H9 (cell line): ENCODE measurements around the gene MDK. TPM values are rescaled to one million over a fixed set of nuclear protein-coding genes. Genes with fewer than 3 reads are reported as not detected.
A peak's percentile ranks its signal among the peaks of the same experiment; 100 is the strongest.

Experiments
- DNase-seq: peaks from one replicate; pipeline ENCODE4 v3.0.0-alpha.2; 2017
- H2AFZ ChIP-seq: one replicate; pipeline ENCODE4 v1.6.1; 2013; ENCODE audit warnings: mild to moderate bottlenecking, low read length, control low read depth, moderate library complexity
- H2AK5ac ChIP-seq: 2 replicates; pipeline ENCODE4 v1.6.1; 2013; ENCODE audit warnings: low read length, control low read depth, mixed read lengths; ENCODE audit not compliant: insufficient read length
- H2BK120ac ChIP-seq: one replicate; pipeline ENCODE4 v1.6.1; 2013; ENCODE audit warnings: low read depth, mild to moderate bottlenecking, low read length, control low read depth, inconsistent platforms; ENCODE audit not compliant: poor library complexity, severe bottlenecking
- H2BK12ac ChIP-seq: 2 replicates; pipeline ENCODE4 v1.6.1; 2013; ENCODE audit warnings: low read length, control low read depth, mixed read lengths, low read depth; ENCODE audit not compliant: insufficient read length
- H2BK15ac ChIP-seq: 2 replicates; pipeline ENCODE4 v1.6.1; 2013; ENCODE audit warnings: low read depth, low read length, control low read depth
- H2BK20ac ChIP-seq: one replicate; pipeline ENCODE4 v1.6.1; 2013; ENCODE audit warnings: low read depth, mild to moderate bottlenecking, low read length, control low read depth, inconsistent platforms; ENCODE audit not compliant: poor library complexity, severe bottlenecking
- H2BK5ac ChIP-seq: 2 replicates; pipeline ENCODE4 v1.6.1; 2013; ENCODE audit warnings: low read length, control low read depth, mixed read lengths; ENCODE audit not compliant: insufficient read length
- H3K14ac ChIP-seq: 2 replicates; pipeline ENCODE4 v1.6.1; 2013; ENCODE audit warnings: low read length, control low read depth; ENCODE audit not compliant: insufficient read depth
- H3K18ac ChIP-seq: 2 replicates; pipeline ENCODE4 v1.6.1; 2013; ENCODE audit warnings: low read depth, mild to moderate bottlenecking, mixed read lengths, low read length, control low read depth; ENCODE audit not compliant: insufficient read length
- H3K23ac ChIP-seq: 2 replicates; pipeline ENCODE4 v1.6.1; 2013; ENCODE audit warnings: low read length, control low read depth, mixed read lengths, low read depth; ENCODE audit not compliant: insufficient read length
- H3K23me2 ChIP-seq: 2 replicates; pipeline ENCODE4 v1.6.1; 2013; ENCODE audit warnings: low read depth, mild to moderate bottlenecking, mixed read lengths, low read length, control low read depth; ENCODE audit not compliant: insufficient read length, poor library complexity, severe bottlenecking
- H3K27ac ChIP-seq: 2 replicates; pipeline ENCODE4 v1.5.1; 2013; ENCODE audit warnings: low read length, control low read depth, mixed read lengths, low read depth; ENCODE audit not compliant: insufficient read length
- H3K27me3 ChIP-seq: 2 replicates; pipeline ENCODE4 v1.6.1; 2013; ENCODE audit warnings: low read length, control low read depth, inconsistent platforms; ENCODE audit not compliant: insufficient read depth
- H3K4ac ChIP-seq: 2 replicates; pipeline ENCODE4 v1.6.1; 2013; ENCODE audit warnings: low read depth, mild to moderate bottlenecking, control low read depth, inconsistent platforms, low read length, moderate library complexity
- H3K4me1 ChIP-seq: 2 replicates; pipeline ENCODE4 v1.6.1; 2013; ENCODE audit warnings: low read length, control low read depth, inconsistent platforms; ENCODE audit not compliant: insufficient read depth
- H3K4me2 ChIP-seq: 2 replicates; pipeline ENCODE4 v1.6.1; 2013; ENCODE audit warnings: low read length, control low read depth, mixed read lengths; ENCODE audit not compliant: insufficient read length, insufficient read depth
- H3K56ac ChIP-seq: 2 replicates; pipeline ENCODE4 v1.6.1; 2013; ENCODE audit warnings: low read depth, mild to moderate bottlenecking, mixed read lengths, low read length, control low read depth; ENCODE audit not compliant: insufficient read length
- H3K79me1 ChIP-seq: 2 replicates; pipeline ENCODE4 v1.6.1; 2013; ENCODE audit warnings: low read depth, mild to moderate bottlenecking, moderate library complexity, low read length, control low read depth, inconsistent platforms; ENCODE audit not compliant: insufficient read depth, poor library complexity, severe bottlenecking
- H3K79me2 ChIP-seq: 2 replicates; pipeline ENCODE4 v1.6.1; 2013; ENCODE audit warnings: low read length, control low read depth, inconsistent platforms; ENCODE audit not compliant: insufficient read depth
- H3K9ac ChIP-seq: 2 replicates; pipeline ENCODE4 v1.6.1; 2013; ENCODE audit warnings: low read length, control low read depth, mixed read lengths; ENCODE audit not compliant: insufficient read length; ENCODE audit errors: extremely low read depth
- H3K9me3 ChIP-seq: one replicate; pipeline ENCODE4 v1.6.1; 2013; ENCODE audit warnings: low read depth, low read length, inconsistent platforms; ENCODE audit not compliant: control insufficient read depth
- H3T11ph ChIP-seq: one replicate; pipeline ENCODE4 v1.6.1; 2013; ENCODE audit warnings: mild to moderate bottlenecking, low read length, control low read depth, inconsistent platforms
- H4K20me1 ChIP-seq: one replicate; pipeline ENCODE4 v1.6.1; 2013; ENCODE audit not compliant: control insufficient read depth, insufficient read length, insufficient read depth
- H4K5ac ChIP-seq: 2 replicates; pipeline ENCODE4 v1.6.1; 2013; ENCODE audit warnings: low read depth, mild to moderate bottlenecking, mixed read lengths, low read length, control low read depth; ENCODE audit not compliant: insufficient read length
- H4K8ac ChIP-seq: replicated peaks from 2 replicates; pipeline ENCODE4 v1.6.1; 2013; ENCODE audit warnings: low read length, control low read depth, mixed read lengths, low read depth; ENCODE audit not compliant: insufficient read length
- H4K91ac ChIP-seq: 2 replicates; pipeline ENCODE4 v1.6.1; 2013; ENCODE audit warnings: low read depth, mild to moderate bottlenecking, moderate library complexity, mixed read lengths, low read length, control low read depth; ENCODE audit not compliant: insufficient read length
- H3K27ac Mint-ChIP-seq, 3 experiments: 2 replicates in 2 of 3; 3 replicates in 1 of 3; pipeline ENCODE4 v1.8.0; 2020 to 2021; ENCODE audit warnings: mixed read lengths in 3 of 3, mild to moderate bottlenecking in 1 of 3, moderate library complexity in 1 of 3
- H3K27me3 Mint-ChIP-seq: 2 replicates; pipeline ENCODE4 v1.8.0; 2021; ENCODE audit warnings: low read depth, mild to moderate bottlenecking, moderate library complexity, mixed read lengths
- H3K36me3 Mint-ChIP-seq, 3 experiments: 2 replicates in 2 of 3; 3 replicates in 1 of 3; pipeline ENCODE4 v1.8.0; 2020 to 2021; ENCODE audit warnings: low read depth in 3 of 3, mixed read lengths in 3 of 3; ENCODE audit not compliant: insufficient read depth in 1 of 3
- H3K4me1 Mint-ChIP-seq, 2 experiments: 2 replicates each; pipeline ENCODE4 v1.8.0; 2020; ENCODE audit warnings: mixed read lengths in 2 of 2
- H3K4me3 Mint-ChIP-seq, 2 experiments: 2 replicates in 1 of 2; 3 replicates in 1 of 2; pipeline ENCODE4 v1.8.0; 2020 to 2021; ENCODE audit warnings: mild to moderate bottlenecking in 2 of 2, mixed read lengths in 2 of 2, moderate library complexity in 1 of 2
- H3K9me3 Mint-ChIP-seq, 2 experiments: 2 replicates in 1 of 2; 3 replicates in 1 of 2; pipeline ENCODE4 v1.8.0; 2020; ENCODE audit warnings: mild to moderate bottlenecking in 2 of 2, mixed read lengths in 2 of 2, moderate library complexity in 1 of 2
- WGBS: extraction: QIAGEN DNeasy Blood & Tissue Kit; methylation state at CpG from one replicate; pipeline ENCODE4 v1.1.7; 2013; ENCODE audit warnings: missing lambda C conversion rate, low lambda C conversion rate, mixed read lengths; ENCODE audit not compliant: insufficient read length; ENCODE audit errors: extremely low coverage; 5-methylcytosine and 5-hydroxymethylcytosine counted together
- total RNA-seq: library from RNA; stranded (reverse); gene quantifications from 2 replicates; pipeline ENCODE4 v1.2.1, GENCODE V29; 2021
- TF ChIP-seq, protein P1 (sequence below): fragments of 200-600 bp; sonication (generic); conservative IDR thresholded peaks from 3 replicates; pipeline ENCODE4 v1.8.0; 2021; ENCODE audit warnings: antibody characterized with exemption, mild to moderate bottlenecking

The MDK gene
- total RNA-seq, 1 experiment from 2014 or later, result 392 TPM

DNA sequence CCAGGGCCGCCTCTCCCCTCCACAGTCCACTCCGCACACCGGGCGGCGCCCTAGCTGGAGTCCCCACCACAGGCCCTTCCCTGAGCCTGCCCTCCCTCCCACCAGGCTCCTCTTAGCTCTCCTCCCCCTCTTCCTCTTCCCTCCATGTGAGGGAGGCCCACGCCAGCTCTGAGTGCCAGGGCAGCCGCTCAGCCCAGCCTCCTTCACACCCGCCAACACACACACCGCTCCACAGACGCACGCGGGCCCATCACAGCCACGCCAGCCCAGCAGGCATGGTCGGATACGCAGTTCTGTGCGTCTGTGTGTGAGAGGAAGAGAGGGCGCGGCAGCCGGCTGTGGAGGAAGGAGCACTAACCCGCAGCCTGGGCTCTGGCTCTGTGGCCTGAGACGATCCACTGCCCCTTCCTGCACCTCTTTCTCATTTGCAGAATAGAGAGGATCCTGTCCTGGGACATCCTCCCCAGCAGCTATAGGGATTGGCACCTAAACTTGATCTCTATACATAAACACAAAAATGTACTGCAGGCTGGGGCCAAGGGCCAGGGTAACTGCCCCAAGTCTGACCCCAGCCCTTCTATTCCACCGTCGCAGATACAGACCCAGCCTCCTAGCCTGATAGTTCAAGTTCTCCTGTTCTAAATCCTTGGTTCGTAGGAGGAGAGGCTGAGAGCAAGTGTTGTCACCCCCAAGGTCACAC, 6.6 kb downstream of the MDK start:
- TF ChIP-seq, protein P1, sequence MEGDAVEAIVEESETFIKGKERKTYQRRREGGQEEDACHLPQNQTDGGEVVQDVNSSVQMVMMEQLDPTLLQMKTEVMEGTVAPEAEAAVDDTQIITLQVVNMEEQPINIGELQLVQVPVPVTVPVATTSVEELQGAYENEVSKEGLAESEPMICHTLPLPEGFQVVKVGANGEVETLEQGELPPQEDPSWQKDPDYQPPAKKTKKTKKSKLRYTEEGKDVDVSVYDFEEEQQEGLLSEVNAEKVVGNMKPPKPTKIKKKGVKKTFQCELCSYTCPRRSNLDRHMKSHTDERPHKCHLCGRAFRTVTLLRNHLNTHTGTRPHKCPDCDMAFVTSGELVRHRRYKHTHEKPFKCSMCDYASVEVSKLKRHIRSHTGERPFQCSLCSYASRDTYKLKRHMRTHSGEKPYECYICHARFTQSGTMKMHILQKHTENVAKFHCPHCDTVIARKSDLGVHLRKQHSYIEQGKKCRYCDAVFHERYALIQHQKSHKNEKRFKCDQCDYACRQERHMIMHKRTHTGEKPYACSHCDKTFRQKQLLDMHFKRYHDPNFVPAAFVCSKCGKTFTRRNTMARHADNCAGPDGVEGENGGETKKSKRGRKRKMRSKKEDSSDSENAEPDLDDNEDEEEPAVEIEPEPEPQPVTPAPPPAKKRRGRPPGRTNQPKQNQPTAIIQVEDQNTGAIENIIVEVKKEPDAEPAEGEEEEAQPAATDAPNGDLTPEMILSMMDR, result no peak
- Mint-ChIP-seq H3K27me3 (peaks cover 72% of the 10 kb centered on the region), H3K4me1 (peaks cover 26 to 50% of the 10 kb centered on the region in 2 experiments), H3K4me3 (peak overlapping the region in 1 of 2 experiments; percentile 39; a peak in 2 of 5 replicates), H3K36me3 (peaks cover 5 to 10% (median 9%) of the 10 kb centered on the region in 3 experiments; a peak in 5 of 7 replicates), H3K9me3 (no peaks in the 10 kb centered on the region), H3K27ac (no peak overlapping the region)
- H2BK15ac ChIP-seq, result no peak overlapping the region
- H4K8ac ChIP-seq, result no peak overlapping the region
- no peaks in the 10 kb centered on the region for H3K9me3 ChIP-seq
- H3K23ac ChIP-seq, result no peak overlapping the region
- H3K4ac ChIP-seq, result no peak overlapping the region
- no peaks in the 10 kb centered on the region for H3K79me1 ChIP-seq
- H4K20me1 ChIP-seq, result no peaks in the 10 kb centered on the region
- H3K27ac ChIP-seq, result no peak overlapping the region
- H2BK20ac ChIP-seq, result no peak overlapping the region
- H4K91ac ChIP-seq, result no peak overlapping the region
- no peak overlapping the region for H2BK120ac ChIP-seq
- no peaks in the 10 kb centered on the region for H3K79me2 ChIP-seq
- H3K23me2 ChIP-seq, result peaks cover 13% of the 10 kb centered on the region
- DNase-seq, result no peak
- no peak overlapping the region for H3K4me2 ChIP-seq
- no peak overlapping the region for H2BK12ac ChIP-seq
- H2AK5ac ChIP-seq, result no peak overlapping the region
- no peak overlapping the region for H2BK5ac ChIP-seq
- H3K14ac ChIP-seq, result no peak overlapping the region
- no CpG with 5 or more reads among the region's 24 CpGs for whole genome bisulfite sequencing
- no peak overlapping the region for H3K18ac ChIP-seq
- H4K5ac ChIP-seq, result no peak overlapping the region
- H3K4me1 ChIP-seq, result peaks cover under 1% of the 10 kb centered on the region; the same call in 1 of the 2 replicates
- H3T11ph ChIP-seq, result no peak overlapping the region
- no peak overlapping the region for H3K9ac ChIP-seq
- H3K27me3 ChIP-seq, result peaks cover 20% of the 10 kb centered on the region; the same call in 1 of the 2 replicates
- H2AFZ ChIP-seq, result no peak overlapping the region
- no peak overlapping the region for H3K56ac ChIP-seq
